Calu3 (cell line): ENCODE results near the gene NBEA. TPM values are rescaled to one million over a fixed set of nuclear protein-coding genes. Genes with fewer than 3 reads are reported as not detected.

ENCODE experiments used
- BruUV-seq: library from RNA; stranded (reverse); fragments of 400-500 nt; replicated peaks from 2 replicates; lab custom pipeline; 2021; lab: Mats Ljungman, UMichigan
- CTCF ChIA-PET: fragments of 300-600 bp; sonication (Branson Sonifier 250); formaldehyde crosslinking; loops from one replicate; lab custom pipeline; 2022; ENCODE audit warnings: antibody characterized with exemption; lab: Charles Lee
- DNase-seq: peaks from one replicate; pipeline ENCODE4 v3.0.0; 2022
- H3K27ac Mint-ChIP-seq: one replicate; pipeline ENCODE4 v1.8.0; 2022; ENCODE audit warnings: mixed read lengths; ENCODE audit not compliant: unreplicated experiment
- H3K27me3 Mint-ChIP-seq: one replicate; pipeline ENCODE4 v1.8.0; 2022; ENCODE audit warnings: mixed read lengths; ENCODE audit not compliant: unreplicated experiment
- H3K36me3 Mint-ChIP-seq: one replicate; pipeline ENCODE4 v1.8.0; 2022; ENCODE audit warnings: mild to moderate bottlenecking, moderate library complexity, mixed read lengths; ENCODE audit not compliant: insufficient read depth, unreplicated experiment
- H3K4me1 Mint-ChIP-seq: one replicate; pipeline ENCODE4 v1.8.0; 2022; ENCODE audit warnings: mild to moderate bottlenecking, low read depth, mixed read lengths; ENCODE audit not compliant: unreplicated experiment
- H3K4me3 Mint-ChIP-seq: one replicate; pipeline ENCODE4 v1.8.0; 2022; ENCODE audit warnings: mild to moderate bottlenecking, low read depth, moderate library complexity, mixed read lengths; ENCODE audit not compliant: unreplicated experiment
- H3K9me3 Mint-ChIP-seq: one replicate; pipeline ENCODE4 v1.8.0; 2022; ENCODE audit warnings: low read depth, mixed read lengths; ENCODE audit not compliant: unreplicated experiment
- intact Hi-C: fragments of 100-400 bp; cut with micrococcal nuclease; formaldehyde crosslinking; loops from one replicate; pipeline ENCODE4 v1.10.0; 2022; ENCODE audit not compliant: unreplicated experiment
- total RNA-seq: library from RNA; stranded (reverse); gene quantifications from 2 replicates; pipeline ENCODE4 v1.2.3, GENCODE V29; 2022
- TF ChIP-seq, protein P1 (sequence below): fragments of 200-600 bp; IDR thresholded peaks from one replicate; pipeline ENCODE4 v1.8.0; 2022; ENCODE audit warnings: antibody characterized with exemption; ENCODE audit not compliant: unreplicated experiment

NBEA gene
- total RNA-seq, 1 experiment from 2014 or later, result 18.0 TPM

DNA sequence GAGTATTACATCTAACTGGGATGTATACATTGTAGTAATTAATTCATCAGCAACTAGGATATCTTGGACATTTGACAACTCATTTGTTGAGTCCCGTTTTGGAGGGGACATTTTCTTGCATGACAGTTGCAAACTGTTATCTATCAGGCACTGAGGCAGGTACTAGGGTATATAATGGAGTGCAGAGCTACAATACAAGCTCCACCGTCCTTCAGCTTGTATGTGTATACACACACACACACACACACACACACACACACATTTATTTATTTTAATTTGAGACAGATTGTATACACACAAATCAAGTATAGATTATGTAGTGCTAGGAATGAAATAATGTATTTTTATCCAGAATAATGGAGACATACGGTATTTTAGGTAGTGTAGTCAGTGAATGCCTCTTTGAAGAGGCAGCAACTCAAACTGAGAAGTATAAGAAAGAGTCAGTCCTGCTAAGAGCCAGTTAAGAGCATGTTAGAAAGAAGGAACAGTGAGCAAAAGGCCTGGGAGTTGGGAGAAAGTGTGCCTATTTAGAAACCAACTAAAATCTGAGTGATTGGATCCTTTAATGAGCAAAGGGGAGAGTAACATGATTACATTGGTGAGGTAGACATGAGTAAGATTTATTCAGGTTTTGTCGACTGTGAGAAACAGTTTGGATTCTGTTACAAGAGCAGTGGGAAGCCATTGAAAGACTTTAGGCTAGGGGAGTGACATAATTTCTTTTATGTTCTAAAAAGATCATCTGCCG, 74.5 kb downstream of the NBEA start:
- Mint-ChIP-seq H3K36me3 (no peaks in the 10 kb centered on the region), H3K4me1 (peaks cover 10% of the 10 kb centered on the region), H3K9me3 (no peaks in the 10 kb centered on the region), H3K27ac (peak overlapping the region; percentile 19), H3K27me3 (no peaks in the 10 kb centered on the region), H3K4me3 (no peak overlapping the region)
- DNase-seq, result no peak
- TF ChIP-seq, protein P1, sequence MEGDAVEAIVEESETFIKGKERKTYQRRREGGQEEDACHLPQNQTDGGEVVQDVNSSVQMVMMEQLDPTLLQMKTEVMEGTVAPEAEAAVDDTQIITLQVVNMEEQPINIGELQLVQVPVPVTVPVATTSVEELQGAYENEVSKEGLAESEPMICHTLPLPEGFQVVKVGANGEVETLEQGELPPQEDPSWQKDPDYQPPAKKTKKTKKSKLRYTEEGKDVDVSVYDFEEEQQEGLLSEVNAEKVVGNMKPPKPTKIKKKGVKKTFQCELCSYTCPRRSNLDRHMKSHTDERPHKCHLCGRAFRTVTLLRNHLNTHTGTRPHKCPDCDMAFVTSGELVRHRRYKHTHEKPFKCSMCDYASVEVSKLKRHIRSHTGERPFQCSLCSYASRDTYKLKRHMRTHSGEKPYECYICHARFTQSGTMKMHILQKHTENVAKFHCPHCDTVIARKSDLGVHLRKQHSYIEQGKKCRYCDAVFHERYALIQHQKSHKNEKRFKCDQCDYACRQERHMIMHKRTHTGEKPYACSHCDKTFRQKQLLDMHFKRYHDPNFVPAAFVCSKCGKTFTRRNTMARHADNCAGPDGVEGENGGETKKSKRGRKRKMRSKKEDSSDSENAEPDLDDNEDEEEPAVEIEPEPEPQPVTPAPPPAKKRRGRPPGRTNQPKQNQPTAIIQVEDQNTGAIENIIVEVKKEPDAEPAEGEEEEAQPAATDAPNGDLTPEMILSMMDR, result no peak
- CTCF ChIA-PET, result no interaction called here
- intact Hi-C loops, result no loop called here
- BruUV-seq, result no TSS peak

DNA sequence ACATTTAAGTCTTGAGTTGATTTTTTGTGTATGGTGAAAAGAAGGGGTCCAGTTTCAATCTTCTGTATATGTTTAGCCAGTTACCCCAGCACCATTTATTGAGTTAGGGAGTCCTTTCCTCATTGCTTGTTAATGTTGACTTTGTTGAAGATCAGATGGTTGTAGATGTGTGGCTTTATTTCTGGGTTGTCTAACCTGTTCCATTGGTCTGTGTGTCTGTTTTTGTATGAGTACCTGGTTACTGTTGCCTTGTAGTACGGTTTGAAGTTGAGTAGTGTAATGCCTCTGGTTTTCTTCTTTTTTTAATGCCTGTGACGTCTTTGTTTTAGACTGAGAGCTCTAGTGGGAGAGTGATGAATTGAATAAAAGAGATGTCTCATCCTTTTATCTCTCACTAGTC, 83.2 kb downstream of the NBEA start:
- Mint-ChIP-seq H3K27me3 (no peaks in the 10 kb centered on the region), H3K4me3 (no peak overlapping the region), H3K9me3 (no peaks in the 10 kb centered on the region), H3K27ac (no peak overlapping the region), H3K36me3 (no peaks in the 10 kb centered on the region), H3K4me1 (peaks cover 17% of the 10 kb centered on the region)
- DNase-seq, result no peak
- BruUV-seq, result no TSS peak
- CTCF ChIA-PET, result no interaction called here
- intact Hi-C loops, result no loop called here
- TF ChIP-seq, protein P1, result no peak

DNA sequence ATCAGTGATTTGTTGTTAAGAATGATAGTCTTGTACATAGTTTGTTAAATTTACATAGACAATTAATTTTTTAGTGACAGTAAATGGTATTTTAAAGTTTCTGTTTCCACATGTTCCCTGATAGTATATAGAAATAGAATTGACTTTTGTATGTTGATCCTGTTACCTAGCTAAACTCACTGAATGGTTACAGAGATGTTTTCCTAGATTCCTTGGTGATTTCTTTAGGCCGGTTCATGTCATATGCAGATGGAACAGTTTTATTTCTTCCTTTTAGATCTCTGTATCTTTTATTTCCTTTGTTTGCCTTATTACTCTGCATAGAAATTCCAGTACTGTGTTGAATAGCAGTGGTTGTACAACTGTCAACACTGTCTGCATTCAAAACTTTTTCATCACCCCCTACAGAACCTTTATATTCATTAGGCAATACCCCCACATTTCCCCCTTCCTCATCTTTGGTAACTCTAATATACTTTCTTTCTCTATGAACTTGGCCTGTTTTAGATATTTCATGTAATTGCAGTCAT, 86.3 kb downstream of the NBEA start:
- DNase-seq, result no peak
- H3K4me3 Mint-ChIP-seq, result no peak overlapping the region
- no peaks in the 10 kb centered on the region for H3K27me3 Mint-ChIP-seq
- H3K4me1 Mint-ChIP-seq, result peaks cover 17% of the 10 kb centered on the region
- intact Hi-C loops, result no loop called here
- no peak overlapping the region for H3K27ac Mint-ChIP-seq
- peaks cover 5% of the 10 kb centered on the region for H3K9me3 Mint-ChIP-seq
- TF ChIP-seq, protein P1, result no peak
- no TSS peak for BruUV-seq
- H3K36me3 Mint-ChIP-seq, result no peaks in the 10 kb centered on the region
- CTCF ChIA-PET, result no interaction called here

DNA sequence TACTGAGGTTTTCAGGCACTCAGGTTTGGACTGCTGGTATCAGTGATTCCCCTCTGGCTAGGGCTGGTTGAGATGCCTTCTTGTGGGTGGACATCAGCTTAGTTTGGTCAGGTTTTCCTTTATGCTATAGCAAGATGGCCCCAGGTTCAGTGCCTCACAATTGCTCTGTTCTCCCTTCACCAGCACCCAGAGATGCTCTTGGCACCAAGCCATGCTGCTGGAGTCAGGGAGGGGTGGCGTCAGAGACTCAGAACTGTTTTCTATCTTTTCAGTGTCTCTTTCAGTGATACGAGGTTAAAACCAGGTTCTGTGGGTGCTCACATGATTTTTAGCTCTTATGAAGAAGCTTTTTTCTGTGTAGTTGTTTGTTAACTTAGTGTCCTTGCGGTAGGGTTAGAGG, 96.9 kb downstream of the NBEA start:
- no TSS peak for BruUV-seq
- intact Hi-C loops, result no loop called here

More for the DNA sequence above, 96.9 kb downstream of the NBEA start:
- H3K27me3 Mint-ChIP-seq, result no peaks in the 10 kb centered on the region
- H3K27ac Mint-ChIP-seq, result no peak overlapping the region
- DNase-seq, result no peak
- H3K4me1 Mint-ChIP-seq, result no peaks in the 10 kb centered on the region
- H3K4me3 Mint-ChIP-seq, result no peak overlapping the region
- TF ChIP-seq, protein P1, result no peak
- H3K9me3 Mint-ChIP-seq, result peaks cover 9% of the 10 kb centered on the region
- CTCF ChIA-PET, result no interaction called here
- no peaks in the 10 kb centered on the region for H3K36me3 Mint-ChIP-seq
